Breast epithelium (tissue), 3 donors: ENCODE results near the gene FUT4.

ENCODE experiments used
- CTCF ChIP-seq, 3 donors: fragments of 450-650 bp; IDR thresholded peaks; one replicate each; pipeline ENCODE4 v1.5.1; 2016 to 2017; ENCODE audit warnings: antibody characterized with exemption in 3 of 3, mild to moderate bottlenecking in 3 of 3, moderate library complexity in 3 of 3
- POLR2A ChIP-seq: fragments of 450-650 bp; IDR thresholded peaks from one replicate; pipeline ENCODE4 v1.6.1; 2016; ENCODE audit warnings: antibody characterized with exemption, mild to moderate bottlenecking, moderate library complexity
- POLR2AphosphoS5 ChIP-seq, 3 donors: sonication (generic); formaldehyde crosslinking; IDR thresholded peaks; one replicate each; pipeline ENCODE4 v1.6.1; 2017; ENCODE audit warnings: antibody characterized with exemption in 3 of 3

DNA sequence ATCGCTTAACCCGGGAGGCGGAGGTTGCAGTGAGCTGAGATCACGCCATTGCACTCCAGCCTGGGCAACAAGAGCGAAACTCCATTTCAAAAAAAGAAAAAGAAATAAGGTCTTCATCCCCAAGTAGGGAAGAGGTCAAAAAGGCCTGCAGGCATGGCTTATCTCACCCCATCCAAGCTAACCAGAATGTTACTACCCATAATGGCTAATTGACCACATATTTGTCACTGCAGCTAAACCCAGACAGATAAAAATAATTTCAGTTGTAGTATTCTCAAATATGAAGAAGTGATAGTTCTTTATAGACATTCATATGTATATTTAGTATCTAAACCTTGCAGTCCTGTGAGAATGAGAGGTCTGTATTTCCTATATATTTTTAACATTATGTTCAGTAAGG lies 41.3 kb downstream of the FUT4 start:
- TF ChIP-seq CTCF (IDR thresholded peaks at IDR 0.05) (no peak), POLR2A (no peak), POLR2AphosphoS5 (IDR thresholded peaks at IDR 0.05) (no peak)
